Activated CD4-positive, alpha-beta memory T cell treated with anti-CD3 and anti-CD28 coated beads for 36 hours (primary cell): ENCODE measurements around the gene RNU1-3. TPM values are rescaled to one million over a fixed set of nuclear protein-coding genes. Genes with fewer than 3 reads are reported as not detected.

Experiments used
- CTCF ChIA-PET: fragments of 350-600 bp; sonication (Branson Sonifier 250); formaldehyde crosslinking; loops from one replicate; lab custom pipeline; 2021; ENCODE audit warnings: antibody characterized with exemption, inconsistent platforms; lab: Charles Lee
- POLR2A ChIA-PET: fragments of 350-600 bp; sonication (Branson Sonifier 250); formaldehyde crosslinking; loops from one replicate; lab custom pipeline; 2021; ENCODE audit warnings: antibody characterized with exemption; lab: Charles Lee
- DNase-seq: peaks from one replicate; pipeline ENCODE4 v3.0.0-alpha.2; 2020
- H3K27ac Mint-ChIP-seq: one replicate; pipeline ENCODE4 v1.8.0; 2021; ENCODE audit warnings: mixed read lengths
- H3K27me3 Mint-ChIP-seq: one replicate; pipeline ENCODE4 v1.8.0; 2021; ENCODE audit warnings: mixed read lengths
- H3K36me3 Mint-ChIP-seq: one replicate; pipeline ENCODE4 v1.8.0; 2021; ENCODE audit warnings: mixed read lengths
- H3K4me1 Mint-ChIP-seq: one replicate; pipeline ENCODE4 v1.8.0; 2021; ENCODE audit warnings: low read depth, mixed read lengths
- H3K4me3 Mint-ChIP-seq: one replicate; pipeline ENCODE4 v1.8.0; 2021; ENCODE audit warnings: mild to moderate bottlenecking, mixed read lengths
- H3K9me3 Mint-ChIP-seq: one replicate; pipeline ENCODE4 v1.8.0; 2021; ENCODE audit warnings: mixed read lengths
- intact Hi-C: fragments of 100-400 bp; cut with micrococcal nuclease; formaldehyde crosslinking; loops from one replicate; pipeline ENCODE4 v1.15.1; 2023
- total RNA-seq, 2 experiments: library from RNA; stranded (reverse); gene quantifications; one replicate each; pipeline ENCODE4 v1.2.3, GENCODE V29; 2021

The RNU1-3 gene
- total RNA-seq, 2 experiments from 2014 or later, result 1,390 to 1,409 TPM

DNA sequence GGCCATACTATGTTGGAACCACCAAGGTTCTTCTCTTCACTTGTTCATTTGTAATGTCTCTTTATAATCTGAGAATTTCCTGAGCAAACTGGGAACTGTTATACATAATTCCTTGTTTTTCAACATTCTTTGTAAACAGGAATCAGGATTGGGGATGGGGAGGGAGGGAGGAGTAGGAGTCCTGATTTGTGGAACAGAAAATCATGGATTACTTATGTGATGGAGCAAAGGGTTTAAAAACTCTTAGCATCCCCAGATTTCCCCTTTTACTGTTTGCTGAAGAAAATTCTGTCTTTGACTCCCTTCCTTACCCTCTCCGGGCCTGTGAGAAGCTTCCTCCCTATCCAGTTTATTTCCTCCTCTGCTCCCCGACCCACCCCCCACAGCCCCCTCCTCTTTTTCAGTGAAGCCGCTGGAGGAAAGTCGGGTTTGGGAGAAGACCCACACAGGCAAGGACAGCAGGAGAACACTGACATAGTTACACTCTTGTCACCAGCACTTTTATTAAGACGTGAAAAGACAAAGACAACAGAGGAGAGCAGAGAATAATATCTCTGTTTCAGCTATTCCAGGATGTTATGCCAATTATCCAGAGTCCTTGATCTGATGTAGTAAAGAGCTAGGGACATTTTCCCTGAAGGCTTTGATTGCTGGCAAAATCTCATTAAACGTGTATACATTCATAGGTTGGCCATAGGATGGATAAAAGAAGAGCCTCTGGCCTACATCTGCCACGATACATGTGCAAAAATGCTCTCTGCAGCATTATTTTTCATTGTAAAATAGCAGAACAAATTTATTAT, 48.8 kb downstream of the RNU1-3 start:
- intact Hi-C loops, result no loop called here
- no peak overlapping the region for H3K4me3 Mint-ChIP-seq
- no peaks in the 10 kb centered on the region for H3K36me3 Mint-ChIP-seq
- no peaks in the 10 kb centered on the region for H3K4me1 Mint-ChIP-seq
- no peak for DNase-seq
- no peak overlapping the region for H3K27ac Mint-ChIP-seq
- POLR2A ChIA-PET, result no interaction called here
- CTCF ChIA-PET, result interaction anchor here (0.7 to 4.1 kb wide), 3 partner anchors 9 to 334 kb away, joined by 3 to 19 read pairs (median 5); no protein-coding TSS in a partner anchor
- H3K9me3 Mint-ChIP-seq, result no peaks in the 10 kb centered on the region
- no peaks in the 10 kb centered on the region for H3K27me3 Mint-ChIP-seq

DNA sequence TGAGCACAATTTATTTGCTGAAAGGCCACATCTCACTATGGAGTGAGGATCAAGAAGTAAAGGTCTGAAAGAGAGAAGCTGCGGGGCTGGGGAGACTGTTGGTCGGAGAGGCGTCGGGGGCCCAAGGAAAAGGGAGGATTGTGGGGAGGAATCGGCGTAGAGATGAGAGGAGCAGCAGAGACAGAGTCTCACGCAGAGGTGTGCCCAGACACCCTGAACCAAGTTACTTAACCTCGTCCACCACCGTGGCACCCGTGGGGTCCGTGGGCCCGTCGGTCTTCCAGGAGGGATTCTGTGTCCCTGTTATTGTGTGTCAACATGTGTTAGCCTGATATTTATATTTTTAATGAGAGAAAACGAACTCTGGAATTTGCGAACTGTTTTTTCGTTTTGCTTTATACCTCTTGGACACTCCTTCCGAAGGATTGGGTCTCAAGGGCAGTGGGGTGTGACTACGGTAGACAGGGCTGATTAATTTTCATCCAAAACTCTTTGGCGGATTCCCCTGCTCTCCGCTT, 49.6 kb downstream of the RNU1-3 start:
- H3K4me1 Mint-ChIP-seq, result no peaks in the 10 kb centered on the region
- DNase-seq, result peak; percentile 8
- CTCF ChIA-PET, result interaction anchor here (2.2 to 4.1 kb wide), 2 partner anchors 8 to 334 kb away, joined by 11 to 19 read pairs; no protein-coding TSS in a partner anchor
- H3K9me3 Mint-ChIP-seq, result no peaks in the 10 kb centered on the region
- H3K4me3 Mint-ChIP-seq, result no peak overlapping the region
- intact Hi-C loops, result no loop called here
- H3K27me3 Mint-ChIP-seq, result no peaks in the 10 kb centered on the region
- no peak overlapping the region for H3K27ac Mint-ChIP-seq
- POLR2A ChIA-PET, result no interaction called here
- no peaks in the 10 kb centered on the region for H3K36me3 Mint-ChIP-seq

Other genes starting within 250 kb of the RNU1-3 start
- not detected for gene SPATA21, start 229.5 kb downstream of the RNU1-3 start, total RNA-seq
- gene NECAP2, start 226.2 kb downstream of the RNU1-3 start, total RNA-seq, result 10 to 100 TPM; 76.4 to 82.0 TPM
- 1,000 to 10,000 TPM; 1,390 to 1,409 TPM for gene RNU1-1, start 152.7 kb downstream of the RNU1-3 start, total RNA-seq
- gene NBPF1, start 53.4 kb downstream of the RNU1-3 start, total RNA-seq, result 1 to 10 TPM; 1.9 to 2.4 TPM
- gene RNU1-4, start 73.6 kb upstream of the RNU1-3 start, total RNA-seq, result 1,000 to 10,000 TPM; 1,390 to 1,409 TPM
- 1,000 to 10,000 TPM; 1,390 to 1,409 TPM for gene RNU1-2, start 229.0 kb upstream of the RNU1-3 start, total RNA-seq